Stimulated activated CD8-positive, alpha-beta memory T cell treated with anti-CD3 and anti-CD28 coated beads, Interleukin-15, amount 100 ng/mL, for 4 hours (primary cell): Measurements from ENCODE around the gene PPIL6.
"Not testable (repeated sequence)": the region's sequence is repeated elsewhere in the genome, so short reads cannot be mapped to it uniquely, and the experiment has no call there.

ENCODE experiments used
- DNase-seq, 2 donors: peaks; one replicate each; pipeline ENCODE4 v3.0.0-alpha.2; 2020; ENCODE audit warnings: low read depth in 2 of 2

Gene PPIL6

GRCh38 chr6:109396046-109396718, 44.2 kb downstream of the PPIL6 start:
- DNase-seq, result no peak

DNA sequence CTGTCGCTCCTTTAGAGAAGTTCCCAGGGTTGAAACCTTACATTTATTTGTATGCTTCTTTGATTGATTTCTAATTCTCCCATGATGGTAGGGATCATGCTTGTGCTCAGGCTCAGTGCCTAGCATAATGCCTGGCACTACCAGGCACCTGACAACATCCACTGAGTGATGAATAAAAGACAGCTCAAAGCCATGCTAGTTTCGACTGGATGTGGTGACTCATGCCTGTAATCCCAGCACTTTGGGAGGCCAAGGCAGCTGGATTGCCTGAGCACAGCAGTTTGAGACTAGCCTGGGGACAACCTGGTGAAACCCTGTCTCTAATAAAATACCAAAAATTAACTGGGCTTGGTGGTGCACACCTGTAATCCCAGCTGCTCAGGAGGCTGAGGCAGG, 46.5 kb downstream of the PPIL6 start:
- no peak for DNase-seq

GRCh38 chr6:109393157-109393885, 47.1 kb downstream of the PPIL6 start:
- DNase-seq, result no peak

GRCh38 chr6:109389650-109390274, 50.7 kb downstream of the PPIL6 start:
- no peak for DNase-seq

GRCh38 chr6:109388265-109388664, 52.2 kb downstream of the PPIL6 start:
- no peak for DNase-seq

DNA sequence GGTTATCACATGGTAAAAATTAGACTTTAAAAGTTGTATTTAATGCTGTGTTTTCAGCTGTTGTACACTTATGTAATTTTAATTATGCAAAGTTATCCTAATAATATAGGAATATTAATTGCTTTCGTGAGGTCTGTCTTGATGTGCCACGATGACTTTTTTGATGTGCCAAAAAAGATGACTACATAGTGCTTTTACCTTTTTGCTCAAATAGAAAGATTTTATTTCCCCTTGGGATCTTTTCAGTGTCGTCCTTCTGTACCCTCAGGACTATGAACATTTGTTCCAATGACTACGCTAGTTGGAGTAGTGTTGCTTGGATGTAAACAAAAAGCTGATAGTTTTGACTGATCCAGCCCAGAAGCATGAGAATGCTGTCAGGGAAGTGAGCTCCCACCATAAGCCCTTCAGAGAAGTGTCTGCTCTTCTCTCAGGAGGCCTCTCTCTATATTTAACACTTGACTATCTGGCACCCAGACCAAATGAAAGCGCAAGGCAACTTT, 56.9 kb downstream of the PPIL6 start:
- DNase-seq, result no peak

GRCh38 chr6:109382576-109383437, 57.6 kb downstream of the PPIL6 start:
- DNase-seq, result peak; percentile 84

GRCh38 chr6:109381747-109382575, 58.5 kb downstream of the PPIL6 start, which contains the start of gene CD164:
TSS of gene CD164 (minus strand) at chr6:109382467. CDS start at chr6:109382378, 89 bp downstream.
- DNase-seq, result peak; percentile 88 to 89

DNA sequence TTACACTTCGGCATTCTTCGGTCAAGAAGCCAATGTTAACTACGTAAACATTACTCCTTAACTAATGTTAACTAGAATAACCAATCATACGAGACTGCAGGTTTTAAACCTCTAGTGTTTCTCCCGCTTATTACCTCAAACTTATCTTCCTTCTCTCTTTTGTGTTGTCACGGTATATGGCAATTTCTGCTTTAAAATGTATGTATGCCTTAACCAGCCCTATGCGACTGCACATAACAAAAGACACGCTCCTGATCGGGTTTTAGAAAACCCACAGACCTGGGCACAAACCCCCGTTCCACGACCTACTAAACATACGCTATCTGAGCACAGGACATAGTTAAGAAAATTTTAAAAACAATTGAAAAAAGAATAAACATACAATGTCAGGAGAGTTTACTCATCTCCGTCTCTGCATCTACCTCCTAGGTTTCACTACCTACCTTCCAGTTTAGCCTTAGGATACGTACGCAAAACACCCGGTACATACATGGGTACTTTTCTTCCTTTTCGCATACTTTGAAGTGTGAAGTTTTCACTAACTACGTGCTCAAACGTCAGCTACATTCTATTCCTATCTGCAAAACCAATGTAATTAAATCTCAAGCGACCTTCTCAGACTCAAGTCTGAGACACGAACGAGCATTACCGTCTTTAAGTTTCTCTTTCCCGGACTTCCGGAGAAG, 59.2 kb downstream of the PPIL6 start:
- DNase-seq, result no peak

- no peak for DNase-seq
Observed at GRCh38 chr6:109379711-109380110, 60.7 kb downstream of the PPIL6 start.

DNA sequence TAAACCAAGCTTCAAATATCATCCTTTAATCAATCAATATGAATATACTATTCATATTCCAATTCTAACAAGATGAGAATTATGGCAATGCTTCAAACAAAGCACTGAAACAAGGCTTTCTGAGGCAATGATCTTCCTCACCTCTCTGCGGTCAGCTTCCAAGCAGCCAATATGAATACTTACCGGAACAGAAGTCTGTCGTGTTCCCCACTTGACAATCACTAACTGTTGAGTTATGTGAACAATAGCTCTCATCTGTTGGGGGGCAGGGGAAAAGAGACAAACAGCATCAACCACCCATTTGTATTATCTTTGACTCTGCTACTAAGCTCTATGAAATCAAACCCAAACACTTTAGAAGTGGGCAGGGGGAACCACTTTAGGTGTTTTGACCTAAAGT, 62.7 kb downstream of the PPIL6 start:
- DNase-seq, result no peak

GRCh38 chr6:109374326-109374892, 66.0 kb downstream of the PPIL6 start:
- DNase-seq, result no peak

- no peak for DNase-seq
Observed at GRCh38 chr6:109373762-109374161, 66.7 kb downstream of the PPIL6 start.

GRCh38 chr6:109373331-109373730, 67.1 kb downstream of the PPIL6 start:
- DNase-seq, result no peak

DNA sequence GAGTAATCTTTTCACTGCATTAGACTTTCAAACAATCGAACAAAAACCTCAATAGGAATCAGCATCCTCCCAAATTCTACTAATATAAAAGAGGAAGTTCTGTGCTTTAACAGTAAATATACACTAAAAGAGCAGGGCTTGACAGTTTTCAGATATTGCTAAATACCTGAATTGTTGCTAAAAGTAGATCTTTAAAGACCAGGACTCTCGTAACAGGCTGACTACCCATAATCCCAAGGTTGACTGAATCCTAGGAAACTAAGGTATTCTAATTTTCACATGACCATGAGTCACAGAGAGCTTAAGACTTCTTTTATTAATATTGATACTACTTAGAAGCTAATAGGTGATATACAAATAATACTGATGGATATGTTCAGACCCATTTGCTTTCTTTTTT, 68.3 kb downstream of the PPIL6 start:
- no peak for DNase-seq

DNA sequence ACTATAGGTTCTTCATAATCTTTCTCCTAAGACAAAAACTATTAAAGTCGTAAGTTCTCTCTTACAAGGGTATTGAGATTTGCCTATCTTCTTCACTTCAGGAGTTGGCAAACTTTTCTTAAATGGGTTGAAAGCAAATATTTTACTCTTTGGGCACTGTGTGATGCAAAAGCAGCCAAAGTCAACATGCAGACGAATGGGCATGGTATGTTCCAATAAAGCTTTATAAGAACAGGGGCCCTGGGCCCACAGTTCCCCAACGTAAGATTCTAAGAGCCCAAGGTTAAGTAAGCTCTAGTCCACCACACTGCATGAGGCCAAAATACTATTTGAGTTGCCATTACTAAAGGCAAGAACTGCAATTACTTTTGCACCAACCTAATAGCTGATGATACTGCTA, 69.6 kb downstream of the PPIL6 start:
- DNase-seq, result no peak

- DNase-seq, result no peak
Observed at GRCh38 chr6:109370336-109370735, 70.1 kb downstream of the PPIL6 start.

- no peak for DNase-seq
Observed at GRCh38 chr6:109369728-109370127, 70.7 kb downstream of the PPIL6 start.

DNA sequence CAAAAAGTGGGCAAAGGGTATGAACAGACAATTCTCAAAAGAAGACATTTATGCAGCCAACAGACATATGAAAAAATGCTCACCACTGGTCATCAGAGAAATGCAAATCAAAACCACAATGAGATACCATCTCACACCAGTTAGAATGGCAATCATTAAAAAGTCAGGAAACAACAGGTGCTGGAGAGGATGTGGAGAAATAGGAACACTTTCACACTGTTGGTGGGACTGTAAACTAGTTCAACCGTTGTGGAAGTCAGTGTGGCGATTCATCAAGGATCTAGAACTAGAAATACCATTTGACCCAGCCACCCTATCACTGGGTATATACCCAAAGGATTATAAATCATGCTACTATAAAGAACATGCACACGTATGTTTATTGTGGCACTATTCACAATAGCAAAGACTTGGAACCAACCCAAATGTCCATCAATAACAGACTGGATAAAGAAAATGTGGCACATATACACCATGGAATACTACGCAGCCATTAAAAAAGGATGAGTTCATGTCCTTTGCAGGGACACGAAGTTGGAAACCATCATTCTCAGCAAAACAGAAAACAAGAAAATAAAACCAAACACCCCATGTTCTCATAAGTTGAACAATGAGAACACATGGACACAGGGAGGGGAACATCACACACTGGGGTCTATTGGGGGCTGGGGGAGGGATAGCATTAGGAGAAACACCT, 75.9 kb downstream of the PPIL6 start:
- DNase-seq, result not testable (repeated sequence)
